Right cardiac atrium (tissue), 5 donors: ENCODE measurements around the gene CUBN. TPM values are rescaled to one million over a fixed set of nuclear protein-coding genes. Genes with fewer than 3 reads are reported as not detected.

Source experiments
- ATAC-seq, 2 donors: fragments of 200-7000 bp; cut with Tn5 transposase; one replicate each; pipeline versions ENCODE4 v1.8.0 to v1.9.1; 2020; ENCODE audit warnings: moderate library complexity in 2 of 2, mild to moderate bottlenecking in 1 of 2
- DNase-seq, 3 donors: peaks; one replicate each; pipeline ENCODE4 v3.0.0-alpha.2; 2020
- H3K27ac ChIP-seq: one replicate; pipeline ENCODE4 v1.5.1; 2013; ENCODE audit warnings: mild to moderate bottlenecking, low read length, control low read depth, moderate library complexity
- H3K27me3 ChIP-seq: one replicate; pipeline ENCODE4 v1.6.1; 2013; ENCODE audit not compliant: control insufficient read depth, insufficient read depth
- H3K4me1 ChIP-seq: one replicate; pipeline ENCODE4 v1.6.1; 2013; ENCODE audit warnings: low read length; ENCODE audit not compliant: control insufficient read depth, insufficient read depth
- H3K4me3 ChIP-seq: one replicate; pipeline ENCODE4 v1.5.1; 2013; ENCODE audit warnings: low read length, control low read depth
- H3K9me3 ChIP-seq: one replicate; pipeline ENCODE4 v1.6.1; 2013; ENCODE audit warnings: low read length; ENCODE audit not compliant: control insufficient read depth
- WGBS: extraction: QIAGEN DNeasy Blood & Tissue Kit; methylation state at CpG from one replicate; pipeline ENCODE4 v1.1.7; 2013; 5-methylcytosine and 5-hydroxymethylcytosine counted together
- intact Hi-C, 4 donors: fragments of 100-400 bp; cut with DNase I; formaldehyde crosslinking; loops; one replicate each; pipeline versions ENCODE4 v1.11.0 to v1.14.0; 2022 to 2023
- polyA plus RNA-seq: library from polyadenylated mRNA; stranded (reverse); fragments of 200-250 nt; gene quantifications from one replicate; pipeline ENCODE4 v1.2.3, GENCODE V29; 2013
- total RNA-seq, 4 donors: library from RNA; stranded (reverse); fragmentation: NEBNext Ultra II Directional; extraction: Animal tissue kit (Norgen Biotek cat#: 25700); gene quantifications; one replicate each; pipeline ENCODE4 v1.2.1, GENCODE V29; 2021
- donor health status: healthy with polysubstance abuse.
- donor health status: DM: no; HTN: yes; CAD: no.
- donor health status: DM: no; HTN: no; CAD: no.
- donor health status: DM: no; HTN: yes; CAD: no; lungs with severe emphysema.
- donor health status: DM: yes; HTN: yes; CAD: no.

Gene CUBN
- total and polyA plus RNA-seq, 5 donors, result 0.41 to 1.3 (median 0.91) TPM

- intact Hi-C loops, result no loop called here
- WGBS, result 72% methylated on average over 3 of the region's 3 CpGs
- DNase-seq, result no peak
Observed at GRCh38 chr10:17066807-17067206, 62.8 kb downstream of the CUBN start.

GRCh38 chr10:17066000-17066399 is 63.6 kb downstream of the CUBN start:
- DNase-seq, result no peak
- Histone ChIP-seq H3K4me3 (no peak overlapping the region), H3K9me3 (no peaks in the 10 kb centered on the region), H3K27ac (no peak overlapping the region), H3K27me3 (no peaks in the 10 kb centered on the region), H3K4me1 (peaks cover 2% of the 10 kb centered on the region)
- intact Hi-C loops, result no loop called here
- 79% methylated on average over 1 of the region's 1 CpG for WGBS
- no peak for ATAC-seq

More at GRCh38 chr10:17066807-17067206, 62.8 kb downstream of the CUBN start:
- H3K4me1 ChIP-seq, result peaks cover 2% of the 10 kb centered on the region
- H3K9me3 ChIP-seq, result no peaks in the 10 kb centered on the region
- no peak overlapping the region for H3K27ac ChIP-seq
- no peak for ATAC-seq
- H3K4me3 ChIP-seq, result no peak overlapping the region
- H3K27me3 ChIP-seq, result no peaks in the 10 kb centered on the region

- 87% methylated on average over 6 of the region's 6 CpGs for WGBS
- no peak for DNase-seq
- intact Hi-C loops, result no loop called here
Observed at GRCh38 chr10:17065273-17065672, 64.3 kb downstream of the CUBN start.

GRCh38 chr10:17064435-17064834 is 65.2 kb downstream of the CUBN start:
- no peaks in the 10 kb centered on the region for H3K9me3 ChIP-seq
- H3K4me1 ChIP-seq, result peaks cover 2% of the 10 kb centered on the region
- intact Hi-C loops, result no loop called here
- 97% methylated on average over 2 of the region's 2 CpGs for WGBS
- no peak overlapping the region for H3K27ac ChIP-seq
- DNase-seq (no peak), ATAC-seq (no peak)
- no peaks in the 10 kb centered on the region for H3K27me3 ChIP-seq
- no peak overlapping the region for H3K4me3 ChIP-seq

More at GRCh38 chr10:17065273-17065672, 64.3 kb downstream of the CUBN start:
- no peaks in the 10 kb centered on the region for H3K27me3 ChIP-seq
- H3K4me3 ChIP-seq, result no peak overlapping the region
- ATAC-seq, result no peak
- H3K4me1 ChIP-seq, result peaks cover 2% of the 10 kb centered on the region
- H3K27ac ChIP-seq, result no peak overlapping the region
- no peaks in the 10 kb centered on the region for H3K9me3 ChIP-seq

GRCh38 chr10:17062955-17063484 is 66.6 kb downstream of the CUBN start:
- H3K27me3 ChIP-seq, result no peaks in the 10 kb centered on the region

GRCh38 chr10:17062493-17062892 is 67.1 kb downstream of the CUBN start:
- H3K27ac ChIP-seq, result no peak overlapping the region
- H3K27me3 ChIP-seq, result no peaks in the 10 kb centered on the region
- intact Hi-C loops, result no loop called here
- 49% methylated on average over 2 of the region's 2 CpGs for WGBS
- no peak overlapping the region for H3K4me3 ChIP-seq
- ATAC-seq, result no peak
- H3K4me1 ChIP-seq, result peaks cover 2% of the 10 kb centered on the region
- no peaks in the 10 kb centered on the region for H3K9me3 ChIP-seq
- no peak for DNase-seq

More at GRCh38 chr10:17062955-17063484, 66.6 kb downstream of the CUBN start:
- H3K4me3 ChIP-seq, result no peak overlapping the region
- ATAC-seq (peak; percentile 40 to 73), DNase-seq (peak; percentile 42 to 64 (median 64))
- H3K4me1 ChIP-seq, result peaks cover 2% of the 10 kb centered on the region
- 49% methylated on average over 6 of the region's 6 CpGs for WGBS
- intact Hi-C loops, result no loop called here
- no peaks in the 10 kb centered on the region for H3K9me3 ChIP-seq
- H3K27ac ChIP-seq, result peak overlapping the region; percentile 25

- H3K27me3 ChIP-seq, result no peaks in the 10 kb centered on the region
- WGBS, result 84% methylated on average over 7 of the region's 7 CpGs
- no peak overlapping the region for H3K4me3 ChIP-seq
- no peaks in the 10 kb centered on the region for H3K9me3 ChIP-seq
- no peak for DNase-seq
- no peak overlapping the region for H3K27ac ChIP-seq
- ATAC-seq, result no peak
- intact Hi-C loops, result no loop called here
- peaks cover 2% of the 10 kb centered on the region for H3K4me1 ChIP-seq
Observed at GRCh38 chr10:17062009-17062408, 67.6 kb downstream of the CUBN start.

- H3K27ac ChIP-seq, result no peak overlapping the region
- no peak overlapping the region for H3K4me3 ChIP-seq
- DNase-seq, result no peak
- no peaks in the 10 kb centered on the region for H3K27me3 ChIP-seq
- no peak for ATAC-seq
- no peaks in the 10 kb centered on the region for H3K9me3 ChIP-seq
- WGBS, result 88% methylated on average over 2 of the region's 2 CpGs
- H3K4me1 ChIP-seq, result peaks cover 2% of the 10 kb centered on the region
- intact Hi-C loops, result no loop called here
Observed at GRCh38 chr10:17061418-17061817, 68.2 kb downstream of the CUBN start.

GRCh38 chr10:17060289-17060688 is 69.3 kb downstream of the CUBN start:
- Histone ChIP-seq H3K27me3 (no peaks in the 10 kb centered on the region), H3K9me3 (no peaks in the 10 kb centered on the region), H3K27ac (no peak overlapping the region), H3K4me1 (peaks cover 2% of the 10 kb centered on the region), H3K4me3 (no peak overlapping the region)
- ATAC-seq (no peak), DNase-seq (no peak)
- intact Hi-C loops, result no loop called here
- WGBS, result 80% methylated on average over 6 of the region's 6 CpGs

- no peak overlapping the region for H3K27ac ChIP-seq
- peaks cover 2% of the 10 kb centered on the region for H3K4me1 ChIP-seq
- no peaks in the 10 kb centered on the region for H3K27me3 ChIP-seq
- H3K9me3 ChIP-seq, result no peaks in the 10 kb centered on the region
- ATAC-seq (no peak), DNase-seq (no peak)
- intact Hi-C loops, result no loop called here
- H3K4me3 ChIP-seq, result no peak overlapping the region
Observed at GRCh38 chr10:17059197-17059688, 70.4 kb downstream of the CUBN start.

GRCh38 chr10:17058093-17058492 is 71.5 kb downstream of the CUBN start:
- Histone ChIP-seq H3K4me3 (no peak overlapping the region), H3K27ac (no peak overlapping the region), H3K4me1 (peaks cover 2% of the 10 kb centered on the region), H3K27me3 (no peaks in the 10 kb centered on the region), H3K9me3 (no peaks in the 10 kb centered on the region)
- DNase-seq, result no peak
- intact Hi-C loops, result no loop called here
- ATAC-seq, result no peak
- WGBS, result 96% methylated on average over 3 of the region's 3 CpGs
